IMR-90 (cell line): ENCODE data around the gene NR2C1. TPM values are rescaled to one million over a fixed set of nuclear protein-coding genes. Genes with fewer than 3 reads are reported as not detected.

ENCODE experiments used
- ATAC-seq: fragments of 200-7000 bp; cut with Tn5 transposase; 2 replicates; pipeline ENCODE4 v1.9.1; 2020; ENCODE audit warnings: low read depth, mild to moderate bottlenecking, moderate library complexity
- BruUV-seq: library from RNA; stranded (reverse); fragments of 400-500 nt; replicated peaks from 2 replicates; lab custom pipeline; 2021; lab: Mats Ljungman, UMichigan
- CTCF ChIA-PET: fragments of 300-600 bp; formaldehyde crosslinking; extraction: SDS; loops from one replicate; lab custom pipeline; 2021; ENCODE audit warnings: antibody characterized with exemption; lab: Yijun Ruan, JAX
- POLR2A ChIA-PET: fragments of 300-600 bp; sonication (Branson Sonifier 250); formaldehyde crosslinking; loops from one replicate; lab custom pipeline; 2022; ENCODE audit warnings: antibody characterized with exemption; ENCODE audit not compliant: unreplicated experiment; lab: Charles Lee
- DNase-seq: peaks from one replicate; pipeline ENCODE4 v3.0.0; 2013
- H2AFZ ChIP-seq: replicated peaks from 2 replicates; pipeline ENCODE3; 2013; ENCODE audit warnings: low read length, mild to moderate bottlenecking; ENCODE audit not compliant: poor library complexity
- H2AK5ac ChIP-seq: 2 replicates; pipeline ENCODE4 v1.6.1; 2013; ENCODE audit warnings: low read depth, low read length, inconsistent platforms
- H2AK9ac ChIP-seq: replicated peaks from 2 replicates; pipeline ENCODE3; 2013; ENCODE audit warnings: mild to moderate bottlenecking, low read depth, low read length, moderate library complexity; ENCODE audit not compliant: poor library complexity
- H2BK120ac ChIP-seq: 2 replicates; pipeline ENCODE4 v1.6.1; 2013; ENCODE audit warnings: low read depth, low read length, inconsistent platforms
- H2BK15ac ChIP-seq: 3 replicates; pipeline ENCODE4 v1.6.1; 2013; ENCODE audit warnings: low read depth, low read length, inconsistent platforms
- H2BK20ac ChIP-seq: 2 replicates; pipeline ENCODE4 v1.6.1; 2013; ENCODE audit warnings: low read depth, mild to moderate bottlenecking, inconsistent platforms, low read length, moderate library complexity
- H2BK5ac ChIP-seq: 2 replicates; pipeline ENCODE4 v1.6.1; 2013; ENCODE audit warnings: mild to moderate bottlenecking, low read depth, low read length, inconsistent platforms; ENCODE audit not compliant: poor library complexity, severe bottlenecking
- H3K14ac ChIP-seq: replicated peaks from 2 replicates; pipeline ENCODE4 v1.6.1; 2013; ENCODE audit warnings: low read depth, low read length, inconsistent platforms
- H3K18ac ChIP-seq: 2 replicates; pipeline ENCODE4 v1.6.1; 2013; ENCODE audit warnings: low read depth, low read length, control low read depth
- H3K23ac ChIP-seq: 2 replicates; pipeline ENCODE4 v1.6.1; 2013; ENCODE audit warnings: low read depth, low read length, inconsistent platforms
- H3K27ac ChIP-seq: 2 replicates; pipeline ENCODE4 v1.5.1; 2013; ENCODE audit warnings: mild to moderate bottlenecking, control low read depth, low read length; ENCODE audit not compliant: insufficient read depth
- H3K27me3 ChIP-seq: 2 replicates; pipeline ENCODE4 v1.6.1; 2013; ENCODE audit warnings: low read length; ENCODE audit not compliant: control insufficient read depth, insufficient read depth
- H3K36me3 ChIP-seq: 2 replicates; pipeline ENCODE4 v1.6.1; 2013; ENCODE audit warnings: low read length, mixed read lengths; ENCODE audit not compliant: control insufficient read depth, insufficient read depth
- H3K4ac ChIP-seq: 2 replicates; pipeline ENCODE4 v1.6.1; 2013; ENCODE audit warnings: low read depth, low read length, inconsistent platforms
- H3K4me1 ChIP-seq: 2 replicates; pipeline ENCODE4 v1.6.1; 2013; ENCODE audit warnings: low read length, mixed read lengths; ENCODE audit not compliant: control insufficient read depth, insufficient read depth
- H3K4me2 ChIP-seq: 2 replicates; pipeline ENCODE4 v1.6.1; 2013; ENCODE audit warnings: low read depth, mild to moderate bottlenecking, control low read depth, low read length, moderate library complexity
- H3K4me3 ChIP-seq: 2 replicates; pipeline ENCODE4 v1.5.1; 2013; ENCODE audit warnings: low read depth, mild to moderate bottlenecking, control low read depth, low read length, moderate library complexity; ENCODE audit not compliant: insufficient read depth
- H3K56ac ChIP-seq: 2 replicates; pipeline ENCODE4 v1.6.1; 2013; ENCODE audit warnings: low read length, inconsistent platforms; ENCODE audit not compliant: insufficient read depth; ENCODE audit errors: extremely low read depth
- H3K79me1 ChIP-seq, 2 experiments: 2 replicates each; pipeline ENCODE4 v1.6.1; 2013; ENCODE audit warnings: low read length in 2 of 2, inconsistent platforms in 1 of 2, low read depth in 1 of 2
- H3K9ac ChIP-seq: 2 replicates; pipeline ENCODE4 v1.6.1; 2013; ENCODE audit warnings: low read depth, low read length, control low read depth
- H3K9me1 ChIP-seq: 2 replicates; pipeline ENCODE4 v1.6.1; 2013; ENCODE audit warnings: low read length, inconsistent platforms; ENCODE audit not compliant: insufficient read depth
- H3K9me3 ChIP-seq: 2 replicates; pipeline ENCODE4 v1.6.1; 2013; ENCODE audit warnings: low read length; ENCODE audit not compliant: control insufficient read depth, insufficient read depth
- H4K20me1 ChIP-seq: 2 replicates; pipeline ENCODE4 v1.6.1; 2013; ENCODE audit warnings: low read length, inconsistent platforms; ENCODE audit not compliant: insufficient read depth
- H4K5ac ChIP-seq: 2 replicates; pipeline ENCODE4 v1.6.1; 2013; ENCODE audit warnings: mild to moderate bottlenecking, low read depth, low read length, control low read depth
- H4K8ac ChIP-seq, 2 experiments: 2 replicates each; pipeline ENCODE4 v1.6.1; 2013; ENCODE audit warnings: low read depth in 2 of 2, low read length in 2 of 2, control low read depth in 1 of 2, inconsistent platforms in 1 of 2
- H4K91ac ChIP-seq: 2 replicates; pipeline ENCODE4 v1.6.1; 2013; ENCODE audit warnings: low read depth, low read length, inconsistent platforms; ENCODE audit not compliant: insufficient read depth
- BHLHE40 ChIP-seq: fragments of 150-350 bp; IDR thresholded peaks from 2 replicates; pipeline ENCODE4 v1.6.1; 2016; ENCODE audit warnings: mild to moderate bottlenecking, low read depth, low read length
- CEBPB ChIP-seq: IDR thresholded peaks from 2 replicates; pipeline ENCODE4 v1.6.1; 2012; ENCODE audit warnings: low read depth, low read length, improper control_type of control experiment
- CHD1 ChIP-seq: IDR thresholded peaks from 2 replicates; pipeline ENCODE4 v1.6.1; 2012; ENCODE audit warnings: low read depth, low read length, improper control_type of control experiment
- FOS ChIP-seq: fragments of 150-350 bp; IDR thresholded peaks from 2 replicates; pipeline ENCODE4 v1.6.1; 2016; ENCODE audit warnings: low read depth, low read length
- MAFK ChIP-seq: IDR thresholded peaks from 2 replicates; pipeline ENCODE4 v1.6.1; 2012; ENCODE audit warnings: low read depth, low read length, improper control_type of control experiment
- MAZ ChIP-seq: IDR thresholded peaks from 2 replicates; pipeline ENCODE4 v1.6.1; 2012; ENCODE audit warnings: low read depth, mild to moderate bottlenecking, low read length, improper control_type of control experiment, moderate library complexity, borderline replicate concordance
- MXI1 ChIP-seq: IDR thresholded peaks from 2 replicates; pipeline ENCODE4 v1.6.1; 2012; ENCODE audit warnings: low read depth, mild to moderate bottlenecking, low read length, moderate library complexity, borderline replicate concordance
- NFE2L2 ChIP-seq: fragments of 150-350 bp; IDR thresholded peaks from 2 replicates; pipeline ENCODE4 v1.6.1; 2016; ENCODE audit warnings: low read depth, mild to moderate bottlenecking, low read length
- POLR2A ChIP-seq: IDR thresholded peaks from 2 replicates; pipeline ENCODE4 v1.6.1; 2012; ENCODE audit warnings: mild to moderate bottlenecking, low read depth, low read length
- RAD21 ChIP-seq: IDR thresholded peaks from 2 replicates; pipeline ENCODE4 v1.6.1; 2012; ENCODE audit warnings: low read length, improper control_type of control experiment
- RCOR1 ChIP-seq: IDR thresholded peaks from 2 replicates; pipeline ENCODE4 v1.6.1; 2012; ENCODE audit warnings: mild to moderate bottlenecking, low read length, improper control_type of control experiment; ENCODE audit not compliant: insufficient replicate concordance
- RFX5 ChIP-seq: IDR thresholded peaks from 2 replicates; pipeline ENCODE4 v1.8.0; 2012; ENCODE audit warnings: low read depth, mild to moderate bottlenecking, low read length, moderate library complexity
- SMC3 ChIP-seq: fragments of 150-350 bp; IDR thresholded peaks from 2 replicates; pipeline ENCODE4 v1.6.1; 2016; ENCODE audit warnings: low read depth, mild to moderate bottlenecking, antibody characterized with exemption, low read length, moderate library complexity
- WGBS, 2 experiments: methylation state at CpG; one replicate each; pipeline versions ENCODE4 v1.1.5 to v1.1.7; 2013; ENCODE audit warnings: missing lambda C conversion rate in 2 of 2; ENCODE audit not compliant: insufficient read length in 1 of 2; ENCODE audit errors: extremely low coverage in 2 of 2; 5-methylcytosine and 5-hydroxymethylcytosine counted together
- dilution Hi-C: fragments of 300-500 bp; cut with HindIII; formaldehyde crosslinking; loops from one replicate; pipeline ENCODE4 v1.14.3; 2018; ENCODE audit warnings: low sequenced_read_pairs; ENCODE audit not compliant: unreplicated experiment
- in situ Hi-C: fragments of 300-500 bp; cut with MboI; formaldehyde crosslinking; loops from 3 replicates; pipeline ENCODE4 v1.14.3; 2019; ENCODE audit warnings: low sequenced_read_pairs, inconsistent platforms, mixed read lengths
- intact Hi-C: fragments of 100-400 bp; cut with micrococcal nuclease; formaldehyde crosslinking; loops from 2 replicates; pipeline ENCODE4 v1.10.0; 2022
- polyA plus RNA-seq, 3 experiments: library from polyadenylated mRNA; depleted of rRNA; stranded (reverse); fragments of >200 nt; gene quantifications; 2 replicates each; pipeline ENCODE4 v1.2.3, GENCODE V29; 2012; ENCODE audit warnings: low replicate concordance in 1 of 3
- total RNA-seq: library from RNA; depleted of rRNA; stranded (reverse); fragments of >200 nt; gene quantifications from 2 replicates; pipeline ENCODE4 v1.2.3, GENCODE V29; 2012
- TF ChIP-seq, protein P1 (sequence below): conservative IDR thresholded peaks from 2 replicates; pipeline ENCODE4 v1.5.1; 2012; ENCODE audit warnings: mild to moderate bottlenecking, low read depth, low read length, improper control_type of control experiment
- TF ChIP-seq, protein P2 (sequence below): fragments of 150-350 bp; IDR thresholded peaks from 2 replicates; pipeline ENCODE4 v1.6.1; 2016; ENCODE audit warnings: low read depth, mild to moderate bottlenecking, low read length, moderate library complexity, borderline replicate concordance
- TF ChIP-seq, protein P3 (sequence below): fragments of 150-350 bp; IDR thresholded peaks from 2 replicates; pipeline ENCODE4 v1.6.1; 2017; ENCODE audit warnings: mild to moderate bottlenecking, antibody characterized with exemption, low read length, low read depth

Gene NR2C1
- total and polyA plus RNA-seq, 2 of the 4 experiments (the other 2 are of a cell fraction): 12.7 to 14.1 TPM

DNA sequence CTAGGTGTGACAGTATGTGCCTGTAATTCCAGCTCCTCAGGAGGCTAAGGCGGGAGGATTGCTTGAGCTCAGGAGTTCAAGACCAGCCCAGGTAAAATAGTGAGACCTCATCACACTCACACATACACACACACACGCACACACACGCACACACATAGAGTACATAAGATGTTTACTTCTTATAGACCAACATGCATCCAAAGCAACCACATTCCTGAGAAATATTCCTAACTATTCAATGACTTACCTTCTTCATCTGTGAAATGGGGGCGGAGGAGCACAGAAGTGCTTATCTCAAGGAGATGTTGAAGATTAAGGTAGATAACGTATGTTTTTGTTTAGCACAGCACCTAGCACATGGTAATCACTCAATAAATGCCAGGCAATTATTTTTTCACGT lies 76.4 kb downstream of the NR2C1 start:
- POLR2A ChIA-PET: no interaction called here
- H2AK9ac ChIP-seq: no peak overlapping the region
- BruUV-seq: no TSS peak
- peaks cover 19 to 37% of the 10 kb centered on the region in 2 experiments for H3K79me1 ChIP-seq
- H2BK120ac ChIP-seq: no peak overlapping the region
- no peak overlapping the region for H2BK15ac ChIP-seq
- H3K27me3 ChIP-seq: no peaks in the 10 kb centered on the region
- no peak overlapping the region for H4K8ac ChIP-seq
- no peak overlapping the region for H2BK20ac ChIP-seq
- intact Hi-C loops (no loop called here), in situ Hi-C loops (no loop called here), dilution Hi-C loops (no loop called here)
- no peak for ATAC-seq
- H3K9me3 ChIP-seq: no peaks in the 10 kb centered on the region
- no peak overlapping the region for H2AK5ac ChIP-seq
- no peak overlapping the region for H3K4ac ChIP-seq
- H3K4me3 ChIP-seq: no peak overlapping the region
- H3K36me3 ChIP-seq: peaks cover 12% of the 10 kb centered on the region
- CTCF ChIA-PET: no interaction called here
- H3K14ac ChIP-seq: no peak overlapping the region
- WGBS, 2 experiments: no CpG with 5 or more reads among the region's 6 CpGs
- H3K4me2 ChIP-seq: no peak overlapping the region
- H3K4me1 ChIP-seq: no peaks in the 10 kb centered on the region
- no peak overlapping the region for H3K23ac ChIP-seq
- 0 out of 2 replicates have a peak, but pooled peaks cover 4% of the 10 kb centered on the region for H3K9me1 ChIP-seq
- no peak overlapping the region for H2AFZ ChIP-seq
- no peak for DNase-seq
- no peak overlapping the region for H2BK5ac ChIP-seq
- no peak overlapping the region for H3K18ac ChIP-seq
- no peak overlapping the region for H3K9ac ChIP-seq
- H4K5ac ChIP-seq: no peak overlapping the region
- H3K56ac ChIP-seq: no peak overlapping the region
- no peaks in the 10 kb centered on the region for H4K20me1 ChIP-seq
- no peak overlapping the region for H4K91ac ChIP-seq
- TF ChIP-seq MXI1 (no peak), POLR2A (no peak), MAFK (no peak), RFX5 (no peak), MAZ (no peak), CHD1 (no peak), RCOR1 (no peak), SMC3 (no peak), FOS (no peak), RAD21 (no peak), CEBPB (no peak), NFE2L2 (no peak), BHLHE40 (no peak)
- TF ChIP-seq, protein P1, sequence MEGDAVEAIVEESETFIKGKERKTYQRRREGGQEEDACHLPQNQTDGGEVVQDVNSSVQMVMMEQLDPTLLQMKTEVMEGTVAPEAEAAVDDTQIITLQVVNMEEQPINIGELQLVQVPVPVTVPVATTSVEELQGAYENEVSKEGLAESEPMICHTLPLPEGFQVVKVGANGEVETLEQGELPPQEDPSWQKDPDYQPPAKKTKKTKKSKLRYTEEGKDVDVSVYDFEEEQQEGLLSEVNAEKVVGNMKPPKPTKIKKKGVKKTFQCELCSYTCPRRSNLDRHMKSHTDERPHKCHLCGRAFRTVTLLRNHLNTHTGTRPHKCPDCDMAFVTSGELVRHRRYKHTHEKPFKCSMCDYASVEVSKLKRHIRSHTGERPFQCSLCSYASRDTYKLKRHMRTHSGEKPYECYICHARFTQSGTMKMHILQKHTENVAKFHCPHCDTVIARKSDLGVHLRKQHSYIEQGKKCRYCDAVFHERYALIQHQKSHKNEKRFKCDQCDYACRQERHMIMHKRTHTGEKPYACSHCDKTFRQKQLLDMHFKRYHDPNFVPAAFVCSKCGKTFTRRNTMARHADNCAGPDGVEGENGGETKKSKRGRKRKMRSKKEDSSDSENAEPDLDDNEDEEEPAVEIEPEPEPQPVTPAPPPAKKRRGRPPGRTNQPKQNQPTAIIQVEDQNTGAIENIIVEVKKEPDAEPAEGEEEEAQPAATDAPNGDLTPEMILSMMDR: no peak
- TF ChIP-seq, protein P2, sequence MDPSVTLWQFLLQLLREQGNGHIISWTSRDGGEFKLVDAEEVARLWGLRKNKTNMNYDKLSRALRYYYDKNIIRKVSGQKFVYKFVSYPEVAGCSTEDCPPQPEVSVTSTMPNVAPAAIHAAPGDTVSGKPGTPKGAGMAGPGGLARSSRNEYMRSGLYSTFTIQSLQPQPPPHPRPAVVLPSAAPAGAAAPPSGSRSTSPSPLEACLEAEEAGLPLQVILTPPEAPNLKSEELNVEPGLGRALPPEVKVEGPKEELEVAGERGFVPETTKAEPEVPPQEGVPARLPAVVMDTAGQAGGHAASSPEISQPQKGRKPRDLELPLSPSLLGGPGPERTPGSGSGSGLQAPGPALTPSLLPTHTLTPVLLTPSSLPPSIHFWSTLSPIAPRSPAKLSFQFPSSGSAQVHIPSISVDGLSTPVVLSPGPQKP: no peak
- TF ChIP-seq, protein P3, sequence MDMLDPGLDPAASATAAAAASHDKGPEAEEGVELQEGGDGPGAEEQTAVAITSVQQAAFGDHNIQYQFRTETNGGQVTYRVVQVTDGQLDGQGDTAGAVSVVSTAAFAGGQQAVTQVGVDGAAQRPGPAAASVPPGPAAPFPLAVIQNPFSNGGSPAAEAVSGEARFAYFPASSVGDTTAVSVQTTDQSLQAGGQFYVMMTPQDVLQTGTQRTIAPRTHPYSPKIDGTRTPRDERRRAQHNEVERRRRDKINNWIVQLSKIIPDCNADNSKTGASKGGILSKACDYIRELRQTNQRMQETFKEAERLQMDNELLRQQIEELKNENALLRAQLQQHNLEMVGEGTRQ: no peak
- no peak overlapping the region for H3K27ac ChIP-seq
